Osteoblast (primary cell): ENCODE results near the gene SPTAN1. TPM values are rescaled to one million over a fixed set of nuclear protein-coding genes. Genes with fewer than 3 reads are reported as not detected.
A peak's percentile ranks its signal among the peaks of the same experiment; 100 is the strongest.

Experiments
- DNase-seq: peaks from one replicate; pipeline ENCODE4 v3.0.0; 2011; ENCODE audit warnings: low spot score, mixed read lengths; ENCODE audit not compliant: insufficient read length; ENCODE audit errors: missing footprints
- H2AFZ ChIP-seq: 2 replicates; pipeline ENCODE4 v1.6.0; 2011; ENCODE audit warnings: mild to moderate bottlenecking, low read length
- H3K27ac ChIP-seq: 2 replicates; pipeline ENCODE4 v1.5.1; 2011; ENCODE audit warnings: mild to moderate bottlenecking, low read depth, low read length, moderate library complexity
- H3K27me3 ChIP-seq: 2 replicates; pipeline ENCODE4 v1.6.0; 2012; ENCODE audit warnings: mild to moderate bottlenecking, control low read depth, inconsistent platforms, low read length, moderate library complexity; ENCODE audit not compliant: insufficient read depth
- H3K36me3 ChIP-seq: 2 replicates; pipeline ENCODE4 v1.5.1; 2011; ENCODE audit warnings: mild to moderate bottlenecking, low read length, control low read depth, moderate library complexity; ENCODE audit not compliant: insufficient read depth
- H3K4me1 ChIP-seq: 2 replicates; pipeline ENCODE4 v1.5.1; 2011; ENCODE audit warnings: mild to moderate bottlenecking, low read length, control low read depth, moderate library complexity; ENCODE audit not compliant: insufficient read depth
- H3K4me2 ChIP-seq: 2 replicates; pipeline ENCODE4 v1.6.0; 2011; ENCODE audit warnings: mild to moderate bottlenecking, low read length; ENCODE audit not compliant: insufficient read depth
- H3K4me3 ChIP-seq: fragments of 200-600 bp; sonication (generic); 3 replicates; pipeline ENCODE4 v1.5.1; 2012; ENCODE audit warnings: mild to moderate bottlenecking, low read length, inconsistent platforms; ENCODE audit not compliant: insufficient read depth
- H3K79me2 ChIP-seq: 2 replicates; pipeline ENCODE4 v1.6.0; 2012; ENCODE audit warnings: mild to moderate bottlenecking, low read length, control low read depth, inconsistent platforms; ENCODE audit not compliant: insufficient read depth
- H3K9me3 ChIP-seq: 2 replicates; pipeline ENCODE4 v1.5.1; 2011; ENCODE audit warnings: low read depth, low read length, control low read depth
- H4K20me1 ChIP-seq: 2 replicates; pipeline ENCODE4 v1.6.0; 2012; ENCODE audit warnings: mild to moderate bottlenecking, low read length, control low read depth; ENCODE audit not compliant: insufficient read depth
- CTCF ChIP-seq: IDR thresholded peaks from 2 replicates; pipeline ENCODE4 v1.5.1; 2011; ENCODE audit warnings: mild to moderate bottlenecking, low read depth, low read length, moderate library complexity; ENCODE audit errors: extremely low read depth
- total RNA-seq: library from RNA; depleted of rRNA; stranded (reverse); fragments of >200 nt; gene quantifications from 2 replicates; pipeline ENCODE4 v1.2.3, GENCODE V29; 2012

Gene SPTAN1
- total RNA-seq, 1 donor, result 354 TPM

GRCh38 chr9:128625391-128626146 lies 73.2 kb downstream of the SPTAN1 start:
- Histone ChIP-seq H3K4me2 (no peak overlapping the region), H3K27me3 (no peaks in the 10 kb centered on the region), H3K4me3 (no peak overlapping the region), H3K27ac (no peak overlapping the region), H3K4me1 (no peaks in the 10 kb centered on the region), H3K36me3 (peaks cover 88% of the 10 kb centered on the region), H3K79me2 (peaks cover 2% of the 10 kb centered on the region), H2AFZ (no peak overlapping the region), H4K20me1 (peaks cover 31% of the 10 kb centered on the region), H3K9me3 (no peaks in the 10 kb centered on the region)
- no peak for DNase-seq
- no peak for TF ChIP-seq CTCF

- Histone ChIP-seq H3K36me3 (peaks cover 82% of the 10 kb centered on the region), H3K4me3 (no peak overlapping the region), H3K27ac (no peak overlapping the region), H2AFZ (no peak overlapping the region), H4K20me1 (peaks cover 31% of the 10 kb centered on the region), H3K27me3 (no peaks in the 10 kb centered on the region), H3K4me2 (no peak overlapping the region), H3K79me2 (peaks cover 2% of the 10 kb centered on the region), H3K9me3 (no peaks in the 10 kb centered on the region), H3K4me1 (no peaks in the 10 kb centered on the region)
- DNase-seq, result no peak
- no peak for TF ChIP-seq CTCF
These were observed 73.8 kb downstream of the SPTAN1 start for GRCh38 chr9:128626181-128626580.

GRCh38 chr9:128627127-128627715 lies 74.8 kb downstream of the SPTAN1 start:
- no peaks in the 10 kb centered on the region for H3K27me3 ChIP-seq
- peaks cover 28% of the 10 kb centered on the region for H4K20me1 ChIP-seq
- H2AFZ ChIP-seq, result no peak overlapping the region
- no peak overlapping the region for H3K27ac ChIP-seq
- H3K79me2 ChIP-seq, result peaks cover 2% of the 10 kb centered on the region
- no peak overlapping the region for H3K4me2 ChIP-seq
- H3K9me3 ChIP-seq, result no peaks in the 10 kb centered on the region
- no peaks in the 10 kb centered on the region for H3K4me1 ChIP-seq
- H3K36me3 ChIP-seq, result peaks cover 83% of the 10 kb centered on the region
- no peak for TF ChIP-seq CTCF
- no peak overlapping the region for H3K4me3 ChIP-seq
- DNase-seq, result no peak

- TF ChIP-seq CTCF, result no peak
- no peak for DNase-seq
- Histone ChIP-seq H3K27me3 (no peaks in the 10 kb centered on the region), H3K4me2 (no peak overlapping the region), H3K27ac (peak overlapping the region; percentile 33), H3K79me2 (peaks cover 2% of the 10 kb centered on the region), H3K4me1 (no peaks in the 10 kb centered on the region), H3K9me3 (no peaks in the 10 kb centered on the region), H2AFZ (no peak overlapping the region), H3K4me3 (no peak overlapping the region), H3K36me3 (peaks cover 89% of the 10 kb centered on the region), H4K20me1 (peaks cover 28% of the 10 kb centered on the region)
These were observed 75.5 kb downstream of the SPTAN1 start for GRCh38 chr9:128627906-128628305.
